ENCODE results near the gene MARS1.
"Not testable (repeated sequence)": the region's sequence is repeated elsewhere in the genome, so short reads cannot be mapped to it uniquely, and the experiment has no call there.

Gene MARS1

GRCh38 chr12:57498132-57498502, 10.2 kb downstream of the MARS1 start:
- FAIRE-seq (no peak), DNase-seq (ENCODE audit: insufficient read length, low spot score) (no peak)
- TF ChIP-seq POU2F2 (IDR thresholded peaks at IDR 0.05; ENCODE audit: low read depth, low read length) (no peak), TAF1 (IDR thresholded peaks at IDR 0.05; ENCODE audit: low read depth, low read length) (no peak), SPI1 (IDR thresholded peaks at IDR 0.05; ENCODE audit: low read depth, low read length) (no peak), POLR2A (IDR thresholded peaks at IDR 0.05; ENCODE audit: low read depth, low read length) (no peak), POLR2AphosphoS5 (IDR thresholded peaks at IDR 0.05; ENCODE audit: low read depth, low read length) (no peak), PAX5 (IDR thresholded peaks at IDR 0.05; ENCODE audit: insufficient read depth, low read length, severe bottlenecking) (no peak)

GRCh38 chr12:57498571-57498970, 10.7 kb downstream of the MARS1 start:
- no peak for FAIRE-seq
- DNase-seq (ENCODE audit: insufficient read length, low spot score), result no peak
- TF ChIP-seq POLR2AphosphoS5 (IDR thresholded peaks at IDR 0.05; ENCODE audit: low read depth, low read length) (no peak), POLR2A (IDR thresholded peaks at IDR 0.05; ENCODE audit: low read depth, low read length) (no peak), SPI1 (IDR thresholded peaks at IDR 0.05; ENCODE audit: low read depth, low read length) (no peak), POU2F2 (IDR thresholded peaks at IDR 0.05; ENCODE audit: low read depth, low read length) (no peak), PAX5 (IDR thresholded peaks at IDR 0.05; ENCODE audit: insufficient read depth, low read length, severe bottlenecking) (no peak), TAF1 (IDR thresholded peaks at IDR 0.05; ENCODE audit: low read depth, low read length) (no peak)

GRCh38 chr12:57500213-57500612, 12.3 kb downstream of the MARS1 start:
- no peak for TF ChIP-seq SPI1 (IDR thresholded peaks at IDR 0.05; ENCODE audit: low read depth, low read length)
- TF ChIP-seq POLR2AphosphoS5 (IDR thresholded peaks at IDR 0.05; ENCODE audit: low read depth, low read length), result no peak
- TF ChIP-seq POLR2A (IDR thresholded peaks at IDR 0.05; ENCODE audit: low read depth, low read length), result no peak
- TF ChIP-seq PAX5 (IDR thresholded peaks at IDR 0.05; ENCODE audit: insufficient read depth, low read length, severe bottlenecking), result no peak
- no peak for TF ChIP-seq TAF1 (IDR thresholded peaks at IDR 0.05; ENCODE audit: low read depth, low read length)
- no peak for TF ChIP-seq POU2F2 (IDR thresholded peaks at IDR 0.05; ENCODE audit: low read depth, low read length)
- no peak for DNase-seq (ENCODE audit: insufficient read length, low spot score)
- peak; percentile 5 for FAIRE-seq

GRCh38 chr12:57502311-57502969, 14.6 kb downstream of the MARS1 start:
- not testable (repeated sequence) for FAIRE-seq; DNase-seq (ENCODE audit: insufficient read length, low spot score)

GRCh38 chr12:57506541-57506940, 18.7 kb downstream of the MARS1 start:
- not testable (repeated sequence) for DNase-seq (ENCODE audit: insufficient read length, low spot score); FAIRE-seq

- not testable (repeated sequence) for DNase-seq (ENCODE audit: insufficient read length, low spot score); FAIRE-seq
Measured at GRCh38 chr12:57507796-57508195, 19.9 kb downstream of the MARS1 start.

GRCh38 chr12:57511161-57511560, 23.3 kb downstream of the MARS1 start:
- DNase-seq (ENCODE audit: insufficient read length, low spot score) (no peak), FAIRE-seq (no peak)
- TF ChIP-seq TAF1 (IDR thresholded peaks at IDR 0.05; ENCODE audit: low read depth, low read length), result no peak
- TF ChIP-seq PAX5 (IDR thresholded peaks at IDR 0.05; ENCODE audit: insufficient read depth, low read length, severe bottlenecking), result no peak
- TF ChIP-seq POU2F2 (IDR thresholded peaks at IDR 0.05; ENCODE audit: low read depth, low read length), result no peak
- no peak for TF ChIP-seq POLR2A (IDR thresholded peaks at IDR 0.05; ENCODE audit: low read depth, low read length)
- no peak for TF ChIP-seq SPI1 (IDR thresholded peaks at IDR 0.05; ENCODE audit: low read depth, low read length)
- TF ChIP-seq POLR2AphosphoS5 (IDR thresholded peaks at IDR 0.05; ENCODE audit: low read depth, low read length), result no peak

GRCh38 chr12:57511588-57512325, 23.9 kb downstream of the MARS1 start:
- no peak for TF ChIP-seq POLR2AphosphoS5 (IDR thresholded peaks at IDR 0.05; ENCODE audit: low read depth, low read length)
- TF ChIP-seq POLR2A (IDR thresholded peaks at IDR 0.05; ENCODE audit: low read depth, low read length), result no peak
- TF ChIP-seq TAF1 (IDR thresholded peaks at IDR 0.05; ENCODE audit: low read depth, low read length), result no peak
- TF ChIP-seq PAX5 (IDR thresholded peaks at IDR 0.05; ENCODE audit: insufficient read depth, low read length, severe bottlenecking), result no peak
- no peak for TF ChIP-seq POU2F2 (IDR thresholded peaks at IDR 0.05; ENCODE audit: low read depth, low read length)
- TF ChIP-seq SPI1 (IDR thresholded peaks at IDR 0.05; ENCODE audit: low read depth, low read length), result no peak
- DNase-seq (ENCODE audit: insufficient read length, low spot score) (no peak), FAIRE-seq (no peak)

- TF ChIP-seq POU2F2 (IDR thresholded peaks at IDR 0.05; ENCODE audit: low read depth, low read length) (no peak), POLR2A (IDR thresholded peaks at IDR 0.05; ENCODE audit: low read depth, low read length) (no peak), TAF1 (IDR thresholded peaks at IDR 0.05; ENCODE audit: low read depth, low read length) (no peak), SPI1 (IDR thresholded peaks at IDR 0.05; ENCODE audit: low read depth, low read length) (no peak), POLR2AphosphoS5 (IDR thresholded peaks at IDR 0.05; ENCODE audit: low read depth, low read length) (peak; percentile 22; the same call in 1 of the 2 replicates), PAX5 (IDR thresholded peaks at IDR 0.05; ENCODE audit: insufficient read depth, low read length, severe bottlenecking) (no peak)
- no peak for FAIRE-seq
- DNase-seq (ENCODE audit: insufficient read length, low spot score), result no peak
Measured at GRCh38 chr12:57512665-57513064, 24.8 kb downstream of the MARS1 start.

GRCh38 chr12:57513266-57513665, 25.4 kb downstream of the MARS1 start:
- FAIRE-seq (no peak), DNase-seq (ENCODE audit: insufficient read length, low spot score) (no peak)
- TF ChIP-seq TAF1 (IDR thresholded peaks at IDR 0.05; ENCODE audit: low read depth, low read length) (no peak), POLR2A (IDR thresholded peaks at IDR 0.05; ENCODE audit: low read depth, low read length) (no peak), POLR2AphosphoS5 (IDR thresholded peaks at IDR 0.05; ENCODE audit: low read depth, low read length) (no peak), POU2F2 (IDR thresholded peaks at IDR 0.05; ENCODE audit: low read depth, low read length) (no peak), SPI1 (IDR thresholded peaks at IDR 0.05; ENCODE audit: low read depth, low read length) (no peak), PAX5 (IDR thresholded peaks at IDR 0.05; ENCODE audit: insufficient read depth, low read length, severe bottlenecking) (no peak)

- FAIRE-seq, result not testable (repeated sequence)
Measured at GRCh38 chr12:57513677-57514076, 25.8 kb downstream of the MARS1 start.

GRCh38 chr12:57514246-57514645, 26.4 kb downstream of the MARS1 start:
- FAIRE-seq; DNase-seq (ENCODE audit: insufficient read length, low spot score): not testable (repeated sequence)

More at GRCh38 chr12:57513677-57514076, 25.8 kb downstream of the MARS1 start:
- DNase-seq (ENCODE audit: insufficient read length, low spot score), result not testable (repeated sequence)

Measured in GM12891 (cell line).